GM19455 (cell line): Measurements from ENCODE around the gene DNAJC18.
"Not testable (repeated sequence)": the region's sequence is repeated elsewhere in the genome, so short reads cannot be mapped to it uniquely, and the experiment has no call there.

Experiments used
- ATAC-seq: cut with Tn5 transposase; IDR thresholded peaks from one replicate; pipeline ENCODE4 v1.9.1; 2021; ENCODE audit not compliant: unreplicated experiment

Gene DNAJC18

GRCh38 chr5:139431706-139432105 is 7.6 kb downstream of the DNAJC18 start:
- no peak for ATAC-seq

GRCh38 chr5:139430015-139430414 is 9.3 kb downstream of the DNAJC18 start:
- no peak for ATAC-seq

- no peak for ATAC-seq
Observed at GRCh38 chr5:139426203-139426885, 13.0 kb downstream of the DNAJC18 start.

- ATAC-seq, result no peak
Observed at GRCh38 chr5:139425497-139425896, 13.8 kb downstream of the DNAJC18 start.

- no peak for ATAC-seq
Observed at GRCh38 chr5:139422307-139422893, 16.9 kb downstream of the DNAJC18 start.

GRCh38 chr5:139419226-139420192 is 19.8 kb downstream of the DNAJC18 start:
- ATAC-seq, result no peak

GRCh38 chr5:139418793-139419192 is 20.5 kb downstream of the DNAJC18 start:
- no peak for ATAC-seq

GRCh38 chr5:139417214-139417613 is 22.1 kb downstream of the DNAJC18 start:
- ATAC-seq, result no peak

- no peak for ATAC-seq
Observed at GRCh38 chr5:139416651-139417050, 22.7 kb downstream of the DNAJC18 start.

GRCh38 chr5:139415869-139416268 is 23.5 kb downstream of the DNAJC18 start:
- no peak for ATAC-seq

GRCh38 chr5:139415221-139415861 is 24.0 kb downstream of the DNAJC18 start:
- no peak for ATAC-seq

- ATAC-seq, result no peak
Observed at GRCh38 chr5:139414581-139415130, 24.7 kb downstream of the DNAJC18 start.

GRCh38 chr5:139413963-139414362 is 25.4 kb downstream of the DNAJC18 start:
- ATAC-seq, result no peak

GRCh38 chr5:139413153-139413552 is 26.2 kb downstream of the DNAJC18 start:
- ATAC-seq, result no peak

- ATAC-seq, result no peak
Observed at GRCh38 chr5:139410993-139411828, 28.1 kb downstream of the DNAJC18 start.

GRCh38 chr5:139410121-139410992 is 29.0 kb downstream of the DNAJC18 start:
- ATAC-seq, result no peak

GRCh38 chr5:139409116-139409515 is 30.2 kb downstream of the DNAJC18 start:
- not testable (repeated sequence) for ATAC-seq

GRCh38 chr5:139408191-139408590 is 31.1 kb downstream of the DNAJC18 start:
- ATAC-seq, result no peak

- ATAC-seq, result no peak
Observed at GRCh38 chr5:139407517-139407916, 31.8 kb downstream of the DNAJC18 start.
